IMR-90 (cell line): ENCODE measurements around the gene UBP1. TPM values are rescaled to one million over a fixed set of nuclear protein-coding genes. Genes with fewer than 3 reads are reported as not detected.

Experiments used
- ATAC-seq: fragments of 200-7000 bp; cut with Tn5 transposase; 2 replicates; pipeline ENCODE4 v1.9.1; 2020; ENCODE audit warnings: low read depth, mild to moderate bottlenecking, moderate library complexity
- BruUV-seq: library from RNA; stranded (reverse); fragments of 400-500 nt; replicated peaks from 2 replicates; lab custom pipeline; 2021; lab: Mats Ljungman, UMichigan
- CTCF ChIA-PET: fragments of 300-600 bp; formaldehyde crosslinking; extraction: SDS; loops from one replicate; lab custom pipeline; 2021; ENCODE audit warnings: antibody characterized with exemption; lab: Yijun Ruan, JAX
- POLR2A ChIA-PET: fragments of 300-600 bp; sonication (Branson Sonifier 250); formaldehyde crosslinking; loops from one replicate; lab custom pipeline; 2022; ENCODE audit warnings: antibody characterized with exemption; ENCODE audit not compliant: unreplicated experiment; lab: Charles Lee
- DNase-seq: peaks from one replicate; pipeline ENCODE4 v3.0.0; 2013
- H2AFZ ChIP-seq: replicated peaks from 2 replicates; pipeline ENCODE3; 2013; ENCODE audit warnings: low read length, mild to moderate bottlenecking; ENCODE audit not compliant: poor library complexity
- H2AK5ac ChIP-seq: 2 replicates; pipeline ENCODE4 v1.6.1; 2013; ENCODE audit warnings: low read depth, low read length, inconsistent platforms
- H2AK9ac ChIP-seq: replicated peaks from 2 replicates; pipeline ENCODE3; 2013; ENCODE audit warnings: mild to moderate bottlenecking, low read depth, low read length, moderate library complexity; ENCODE audit not compliant: poor library complexity
- H2BK120ac ChIP-seq: 2 replicates; pipeline ENCODE4 v1.6.1; 2013; ENCODE audit warnings: low read depth, low read length, inconsistent platforms
- H2BK15ac ChIP-seq: 3 replicates; pipeline ENCODE4 v1.6.1; 2013; ENCODE audit warnings: low read depth, low read length, inconsistent platforms
- H2BK20ac ChIP-seq: 2 replicates; pipeline ENCODE4 v1.6.1; 2013; ENCODE audit warnings: low read depth, mild to moderate bottlenecking, inconsistent platforms, low read length, moderate library complexity
- H2BK5ac ChIP-seq: 2 replicates; pipeline ENCODE4 v1.6.1; 2013; ENCODE audit warnings: mild to moderate bottlenecking, low read depth, low read length, inconsistent platforms; ENCODE audit not compliant: poor library complexity, severe bottlenecking
- H3K14ac ChIP-seq: replicated peaks from 2 replicates; pipeline ENCODE4 v1.6.1; 2013; ENCODE audit warnings: low read depth, low read length, inconsistent platforms
- H3K18ac ChIP-seq: 2 replicates; pipeline ENCODE4 v1.6.1; 2013; ENCODE audit warnings: low read depth, low read length, control low read depth
- H3K23ac ChIP-seq: 2 replicates; pipeline ENCODE4 v1.6.1; 2013; ENCODE audit warnings: low read depth, low read length, inconsistent platforms
- H3K27ac ChIP-seq: 2 replicates; pipeline ENCODE4 v1.5.1; 2013; ENCODE audit warnings: mild to moderate bottlenecking, control low read depth, low read length; ENCODE audit not compliant: insufficient read depth
- H3K27me3 ChIP-seq: 2 replicates; pipeline ENCODE4 v1.6.1; 2013; ENCODE audit warnings: low read length; ENCODE audit not compliant: control insufficient read depth, insufficient read depth
- H3K36me3 ChIP-seq: 2 replicates; pipeline ENCODE4 v1.6.1; 2013; ENCODE audit warnings: low read length, mixed read lengths; ENCODE audit not compliant: control insufficient read depth, insufficient read depth
- H3K4ac ChIP-seq: 2 replicates; pipeline ENCODE4 v1.6.1; 2013; ENCODE audit warnings: low read depth, low read length, inconsistent platforms
- H3K4me1 ChIP-seq: 2 replicates; pipeline ENCODE4 v1.6.1; 2013; ENCODE audit warnings: low read length, mixed read lengths; ENCODE audit not compliant: control insufficient read depth, insufficient read depth
- H3K4me2 ChIP-seq: 2 replicates; pipeline ENCODE4 v1.6.1; 2013; ENCODE audit warnings: low read depth, mild to moderate bottlenecking, control low read depth, low read length, moderate library complexity
- H3K4me3 ChIP-seq: 2 replicates; pipeline ENCODE4 v1.5.1; 2013; ENCODE audit warnings: low read depth, mild to moderate bottlenecking, control low read depth, low read length, moderate library complexity; ENCODE audit not compliant: insufficient read depth
- H3K56ac ChIP-seq: 2 replicates; pipeline ENCODE4 v1.6.1; 2013; ENCODE audit warnings: low read length, inconsistent platforms; ENCODE audit not compliant: insufficient read depth; ENCODE audit errors: extremely low read depth
- H3K79me1 ChIP-seq, 2 experiments: 2 replicates each; pipeline ENCODE4 v1.6.1; 2013; ENCODE audit warnings: low read length in 2 of 2, inconsistent platforms in 1 of 2, low read depth in 1 of 2
- H3K9ac ChIP-seq: 2 replicates; pipeline ENCODE4 v1.6.1; 2013; ENCODE audit warnings: low read depth, low read length, control low read depth
- H3K9me1 ChIP-seq: 2 replicates; pipeline ENCODE4 v1.6.1; 2013; ENCODE audit warnings: low read length, inconsistent platforms; ENCODE audit not compliant: insufficient read depth
- H3K9me3 ChIP-seq: 2 replicates; pipeline ENCODE4 v1.6.1; 2013; ENCODE audit warnings: low read length; ENCODE audit not compliant: control insufficient read depth, insufficient read depth
- H4K20me1 ChIP-seq: 2 replicates; pipeline ENCODE4 v1.6.1; 2013; ENCODE audit warnings: low read length, inconsistent platforms; ENCODE audit not compliant: insufficient read depth
- H4K5ac ChIP-seq: 2 replicates; pipeline ENCODE4 v1.6.1; 2013; ENCODE audit warnings: mild to moderate bottlenecking, low read depth, low read length, control low read depth
- H4K8ac ChIP-seq, 2 experiments: 2 replicates each; pipeline ENCODE4 v1.6.1; 2013; ENCODE audit warnings: low read depth in 2 of 2, low read length in 2 of 2, control low read depth in 1 of 2, inconsistent platforms in 1 of 2
- H4K91ac ChIP-seq: 2 replicates; pipeline ENCODE4 v1.6.1; 2013; ENCODE audit warnings: low read depth, low read length, inconsistent platforms; ENCODE audit not compliant: insufficient read depth
- CEBPB ChIP-seq: IDR thresholded peaks from 2 replicates; pipeline ENCODE4 v1.6.1; 2012; ENCODE audit warnings: low read depth, low read length, improper control_type of control experiment
- CHD1 ChIP-seq: IDR thresholded peaks from 2 replicates; pipeline ENCODE4 v1.6.1; 2012; ENCODE audit warnings: low read depth, low read length, improper control_type of control experiment
- ELK1 ChIP-seq: fragments of 150-350 bp; IDR thresholded peaks from 2 replicates; pipeline ENCODE4 v1.6.1; 2016; ENCODE audit warnings: low read depth, mild to moderate bottlenecking, low read length, moderate library complexity, borderline replicate concordance
- MXI1 ChIP-seq: IDR thresholded peaks from 2 replicates; pipeline ENCODE4 v1.6.1; 2012; ENCODE audit warnings: low read depth, mild to moderate bottlenecking, low read length, moderate library complexity, borderline replicate concordance
- WGBS, 2 experiments: methylation state at CpG; one replicate each; pipeline versions ENCODE4 v1.1.5 to v1.1.7; 2013; ENCODE audit warnings: missing lambda C conversion rate in 2 of 2; ENCODE audit not compliant: insufficient read length in 1 of 2; ENCODE audit errors: extremely low coverage in 2 of 2; 5-methylcytosine and 5-hydroxymethylcytosine counted together
- dilution Hi-C: fragments of 300-500 bp; cut with HindIII; formaldehyde crosslinking; loops from one replicate; pipeline ENCODE4 v1.14.3; 2018; ENCODE audit warnings: low sequenced_read_pairs; ENCODE audit not compliant: unreplicated experiment
- in situ Hi-C: fragments of 300-500 bp; cut with MboI; formaldehyde crosslinking; loops from 3 replicates; pipeline ENCODE4 v1.14.3; 2019; ENCODE audit warnings: low sequenced_read_pairs, inconsistent platforms, mixed read lengths
- intact Hi-C: fragments of 100-400 bp; cut with micrococcal nuclease; formaldehyde crosslinking; loops from 2 replicates; pipeline ENCODE4 v1.10.0; 2022
- polyA plus RNA-seq, 3 experiments: library from polyadenylated mRNA; depleted of rRNA; stranded (reverse); fragments of >200 nt; gene quantifications; 2 replicates each; pipeline ENCODE4 v1.2.3, GENCODE V29; 2012; ENCODE audit warnings: low replicate concordance in 1 of 3
- total RNA-seq: library from RNA; depleted of rRNA; stranded (reverse); fragments of >200 nt; gene quantifications from 2 replicates; pipeline ENCODE4 v1.2.3, GENCODE V29; 2012
- TF ChIP-seq, protein P1 (sequence below): conservative IDR thresholded peaks from 2 replicates; pipeline ENCODE4 v1.5.1; 2012; ENCODE audit warnings: mild to moderate bottlenecking, low read depth, low read length, improper control_type of control experiment

The UBP1 gene
- total and polyA plus RNA-seq, 2 of the 4 experiments (the other 2 are of a cell fraction): 56.3 to 73.8 TPM

- no peak for ATAC-seq
- H2AK5ac ChIP-seq: no peak overlapping the region
These were observed 13.1 kb upstream of the UBP1 start for GRCh38 chr3:33453331-33453761.

More at GRCh38 chr3:33453331-33453761, 13.1 kb upstream of the UBP1 start:
- Histone ChIP-seq H3K23ac (no peak overlapping the region), H3K56ac (no peak overlapping the region), H3K4me2 (no peak overlapping the region), H2BK15ac (no peak overlapping the region), H3K14ac (no peak overlapping the region), H3K27me3 (no peaks in the 10 kb centered on the region), H3K27ac (no peak overlapping the region), H3K36me3 (no peaks in the 10 kb centered on the region), H2AFZ (no peak overlapping the region), H2BK20ac (no peak overlapping the region), H4K20me1 (no peaks in the 10 kb centered on the region), H4K5ac (no peak overlapping the region), H3K4me1 (no peaks in the 10 kb centered on the region), H4K91ac (no peak overlapping the region), H3K9me3 (peaks cover 7% of the 10 kb centered on the region), H2AK9ac (no peak overlapping the region), H3K18ac (no peak overlapping the region), H3K9me1 (no peaks in the 10 kb centered on the region), H3K9ac (no peak overlapping the region), H2BK5ac (no peak overlapping the region), H4K8ac (no peak overlapping the region), H2BK120ac (no peak overlapping the region), H3K4ac (no peak overlapping the region), H3K4me3 (no peak overlapping the region), H3K79me1 (no peaks in the 10 kb centered on the region)
- dilution Hi-C loops (no loop called here), intact Hi-C loops (no loop called here), in situ Hi-C loops (no loop called here)
- CTCF ChIA-PET: no interaction called here
- no peak for DNase-seq
- POLR2A ChIA-PET: no interaction called here
- no TSS peak for BruUV-seq
- TF ChIP-seq ELK1 (no peak), CHD1 (no peak), CEBPB (no peak), MXI1 (no peak)
- TF ChIP-seq, protein P1, sequence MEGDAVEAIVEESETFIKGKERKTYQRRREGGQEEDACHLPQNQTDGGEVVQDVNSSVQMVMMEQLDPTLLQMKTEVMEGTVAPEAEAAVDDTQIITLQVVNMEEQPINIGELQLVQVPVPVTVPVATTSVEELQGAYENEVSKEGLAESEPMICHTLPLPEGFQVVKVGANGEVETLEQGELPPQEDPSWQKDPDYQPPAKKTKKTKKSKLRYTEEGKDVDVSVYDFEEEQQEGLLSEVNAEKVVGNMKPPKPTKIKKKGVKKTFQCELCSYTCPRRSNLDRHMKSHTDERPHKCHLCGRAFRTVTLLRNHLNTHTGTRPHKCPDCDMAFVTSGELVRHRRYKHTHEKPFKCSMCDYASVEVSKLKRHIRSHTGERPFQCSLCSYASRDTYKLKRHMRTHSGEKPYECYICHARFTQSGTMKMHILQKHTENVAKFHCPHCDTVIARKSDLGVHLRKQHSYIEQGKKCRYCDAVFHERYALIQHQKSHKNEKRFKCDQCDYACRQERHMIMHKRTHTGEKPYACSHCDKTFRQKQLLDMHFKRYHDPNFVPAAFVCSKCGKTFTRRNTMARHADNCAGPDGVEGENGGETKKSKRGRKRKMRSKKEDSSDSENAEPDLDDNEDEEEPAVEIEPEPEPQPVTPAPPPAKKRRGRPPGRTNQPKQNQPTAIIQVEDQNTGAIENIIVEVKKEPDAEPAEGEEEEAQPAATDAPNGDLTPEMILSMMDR: no peak
- no CpG with 5 or more reads among the region's 19 CpGs for WGBS, 2 experiments
